Activated CD8-positive, alpha-beta memory T cell treated with anti-CD3 and anti-CD28 coated beads for 4 hours (primary cell): ENCODE measurements around the gene ZMYND11.

Experiments used
- DNase-seq, 2 donors: peaks; one replicate each; pipeline ENCODE4 v3.0.0-alpha.2; 2020; ENCODE audit warnings: low read depth in 2 of 2

ZMYND11 gene

DNA sequence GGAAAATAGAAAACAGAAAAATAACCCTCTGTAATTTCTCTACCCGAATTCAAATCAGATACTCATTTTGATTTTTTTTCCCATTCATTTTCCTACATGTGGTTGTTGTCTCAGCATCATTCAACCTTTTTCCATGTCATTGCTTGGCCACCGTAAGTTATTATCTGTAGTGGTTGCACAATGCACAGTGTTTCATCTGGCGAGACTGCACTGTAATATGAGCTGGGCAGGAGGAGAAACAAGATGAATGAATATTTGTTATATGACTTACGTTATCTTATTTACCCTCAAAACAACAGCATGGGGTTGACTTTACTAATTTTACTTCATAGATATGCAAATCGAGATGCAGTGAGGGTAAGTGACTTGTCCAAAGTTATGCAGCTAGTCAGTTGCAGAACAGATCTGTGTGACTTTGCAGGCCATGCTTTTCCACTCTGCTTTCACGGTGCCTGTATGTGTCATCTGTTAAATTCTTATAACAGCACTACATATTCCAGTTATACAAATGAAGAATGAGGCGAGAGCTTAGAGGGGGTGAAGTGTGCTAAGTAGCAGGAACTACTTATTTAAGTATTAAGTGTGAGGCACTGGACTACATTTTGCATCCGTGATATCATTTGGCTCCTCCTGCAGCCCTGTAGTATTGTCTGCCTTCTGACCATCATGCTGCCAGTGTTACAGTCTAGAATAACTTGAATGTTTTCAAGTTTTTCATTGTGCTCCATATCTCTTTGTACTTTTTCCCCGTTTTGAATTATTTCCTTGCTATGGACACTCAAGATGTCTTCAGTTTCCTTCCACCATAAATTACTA, 56.7 kb downstream of the ZMYND11 start:
- DNase-seq: no peak

DNA sequence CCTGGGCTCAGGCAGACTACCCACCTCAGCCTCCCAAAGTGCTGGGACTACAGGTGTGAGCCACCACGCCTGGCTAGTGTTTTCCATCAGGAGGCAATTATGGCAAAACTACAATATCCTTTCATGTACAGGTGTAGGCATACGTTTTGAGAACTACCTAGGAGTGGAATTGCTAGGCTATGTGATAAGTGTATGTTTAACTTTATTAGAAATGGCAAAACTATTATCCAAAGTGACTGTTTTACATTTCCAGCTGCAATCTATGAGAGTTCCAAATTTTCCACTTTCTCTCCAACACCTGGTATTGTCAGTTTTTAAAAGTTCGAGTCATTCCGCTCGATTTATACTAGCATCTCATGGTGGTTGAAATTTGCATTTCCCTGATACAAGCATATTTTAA, 59.0 kb downstream of the ZMYND11 start:
- DNase-seq: no peak

DNA sequence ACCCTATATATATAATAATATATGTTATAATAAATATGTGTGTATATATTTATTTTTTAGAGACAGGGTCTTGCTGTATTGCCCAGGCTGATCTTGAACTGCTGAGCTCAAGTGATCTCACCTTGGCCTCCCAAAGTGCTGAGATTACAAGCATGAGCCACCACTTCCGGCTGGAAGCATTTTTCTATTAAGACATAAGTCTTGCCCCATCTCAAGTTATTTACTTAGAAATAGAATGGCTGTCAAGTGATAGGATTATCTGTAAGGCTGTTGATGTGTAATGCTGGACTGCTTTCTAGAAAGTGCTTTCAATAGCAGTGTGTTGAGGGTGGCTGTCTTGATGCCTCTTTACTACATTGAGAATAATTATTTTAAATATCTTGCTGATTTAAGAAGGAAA, 65.2 kb downstream of the ZMYND11 start:
- DNase-seq: no peak

DNA sequence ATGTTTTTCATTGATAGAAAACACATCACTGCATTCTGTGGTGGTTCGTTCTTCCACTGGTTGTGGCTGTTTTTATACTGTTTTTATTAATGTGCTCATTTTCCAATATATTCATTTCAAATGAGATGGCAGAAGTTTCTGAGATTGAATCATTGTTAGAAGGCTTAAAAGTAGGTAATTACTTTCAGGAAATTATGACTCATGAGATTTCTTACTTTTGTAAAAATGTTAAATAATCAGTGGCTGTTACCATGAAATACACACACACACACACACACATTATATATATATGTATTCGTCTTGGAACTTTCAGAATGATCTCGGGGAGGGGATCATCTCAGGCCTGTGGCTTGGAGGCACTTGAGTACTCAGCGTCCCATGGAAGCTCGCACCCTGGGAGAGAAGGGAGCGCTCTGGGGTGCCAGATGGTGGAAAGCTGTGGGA, 66.1 kb downstream of the ZMYND11 start:
- DNase-seq: no peak

DNA sequence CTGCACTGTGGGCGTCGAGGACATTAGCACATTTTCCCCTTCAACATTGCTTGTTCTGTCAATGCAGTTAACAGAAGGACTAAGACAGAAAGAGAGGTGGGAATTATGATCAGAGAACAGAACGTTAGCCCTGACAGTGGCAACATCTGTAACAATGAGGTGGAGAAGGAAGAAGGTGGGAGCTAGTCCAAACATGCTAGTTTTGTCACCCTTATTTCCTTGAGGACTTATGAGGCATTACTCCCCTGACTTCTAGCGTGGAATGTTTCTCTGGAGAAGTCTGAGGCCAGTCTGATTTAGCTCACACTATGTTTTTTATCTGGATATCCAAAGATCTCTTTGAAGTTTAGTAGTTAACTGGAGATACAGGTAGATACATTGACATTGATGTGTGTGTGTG, 73.4 kb downstream of the ZMYND11 start:
- no peak for DNase-seq

DNA sequence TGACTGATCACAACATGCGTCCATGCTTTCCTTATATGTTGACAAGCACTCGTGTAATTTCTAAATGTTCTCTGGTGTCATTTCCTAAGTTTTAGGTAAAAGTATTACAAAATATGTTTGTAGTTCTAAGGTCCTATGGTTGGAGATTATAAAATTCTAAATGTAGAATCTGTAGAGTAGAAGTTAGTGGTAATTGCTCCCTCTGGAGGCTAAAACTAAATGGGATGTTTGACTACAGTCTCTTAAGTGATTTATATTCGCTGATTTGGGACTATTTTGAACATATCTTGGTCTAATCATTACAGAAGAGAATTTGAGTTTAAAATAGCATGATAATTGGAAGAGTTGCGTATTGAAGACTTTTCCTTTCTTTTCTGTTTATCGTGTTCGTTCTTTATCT, 74.1 kb downstream of the ZMYND11 start:
- DNase-seq: no peak

DNA sequence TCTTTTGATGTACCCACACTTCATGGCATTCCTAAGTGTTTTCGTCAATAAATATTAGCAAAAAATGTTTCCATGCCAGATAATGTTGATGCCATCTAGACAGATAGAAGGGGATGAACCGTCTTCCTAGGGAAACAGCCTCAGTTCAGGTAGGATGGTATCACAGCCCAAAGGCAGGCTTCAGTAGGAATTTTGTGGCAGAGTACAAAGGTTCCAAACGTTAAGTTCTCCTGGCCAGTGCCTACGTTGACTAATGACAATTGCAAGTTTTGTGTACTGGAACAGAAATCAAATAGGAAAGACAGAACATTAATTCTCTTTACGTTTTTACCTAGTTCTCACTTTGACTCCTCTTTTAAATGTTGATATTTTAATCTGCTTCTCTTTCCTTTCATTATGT, 75.0 kb downstream of the ZMYND11 start:
- DNase-seq: no peak

DNA sequence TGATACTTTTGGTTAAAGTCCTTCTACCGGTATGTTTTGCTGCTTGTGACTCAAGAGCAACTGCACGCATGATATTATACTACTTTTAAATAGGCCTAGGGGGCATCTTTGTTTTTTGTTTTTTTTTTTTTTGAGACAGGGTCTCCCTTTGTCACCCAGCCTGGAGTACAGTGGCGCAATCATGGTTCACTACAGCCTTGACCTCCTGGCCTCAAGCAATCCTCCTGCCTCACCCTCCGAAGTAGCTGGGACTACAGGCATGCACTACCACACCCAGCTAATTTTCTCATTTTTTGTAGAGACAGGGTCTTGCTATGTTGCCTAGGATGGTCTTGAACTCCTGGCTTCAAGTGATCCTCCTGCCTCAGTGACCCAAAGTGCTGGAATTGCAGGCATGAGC, 80.2 kb downstream of the ZMYND11 start:
- no peak for DNase-seq

DNA sequence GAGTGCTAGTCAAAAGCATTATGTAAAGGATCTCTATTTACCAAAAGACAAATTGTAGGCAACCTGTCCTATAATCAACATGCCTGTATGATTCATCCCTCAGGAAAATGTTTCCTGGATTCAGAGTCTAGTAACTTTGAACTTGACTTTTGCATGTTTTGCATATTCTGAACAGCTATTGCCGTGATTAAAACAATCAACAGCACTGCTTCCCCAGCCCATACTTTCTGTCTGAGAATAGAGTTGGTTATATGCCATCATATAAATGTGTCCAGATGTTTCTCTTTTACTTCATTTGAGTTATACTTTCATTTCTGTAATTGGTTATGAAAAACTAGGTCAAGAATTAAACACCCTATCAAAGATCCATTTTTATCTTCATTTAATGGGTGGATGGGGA, 83.5 kb downstream of the ZMYND11 start:
- no peak for DNase-seq

DNA sequence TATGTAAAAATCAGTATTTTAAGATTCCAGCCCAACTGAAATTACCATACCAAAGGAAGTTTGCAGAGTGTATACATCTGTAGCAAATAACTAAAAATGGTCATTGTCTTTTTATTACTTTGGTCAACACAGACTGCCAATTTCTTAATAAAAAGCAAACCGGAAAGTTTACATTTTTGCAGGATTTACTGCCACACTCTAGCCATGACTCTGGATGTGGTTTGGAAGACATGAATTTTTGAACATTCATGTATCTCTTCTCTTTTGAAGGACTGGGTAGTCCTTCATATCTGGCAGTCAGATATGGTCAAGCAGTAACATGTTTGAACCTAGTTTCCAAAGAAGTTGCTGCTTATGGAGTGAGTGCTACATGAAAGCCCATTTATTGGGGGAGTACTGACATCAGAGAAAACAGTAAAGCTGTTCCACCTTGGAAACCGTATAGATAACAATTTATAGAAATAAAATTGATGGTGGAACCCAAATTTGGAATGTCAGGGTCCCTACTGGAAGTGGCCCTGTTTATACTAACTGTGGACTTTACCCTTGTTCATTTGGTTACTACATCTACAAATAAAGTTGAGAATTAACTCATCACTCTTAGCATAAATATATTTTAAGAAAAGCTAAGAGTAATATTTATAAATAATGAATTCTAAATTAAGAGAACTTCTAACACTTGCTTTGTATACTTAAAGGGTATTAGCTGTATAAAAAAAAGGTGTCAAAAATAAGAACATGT, 84.6 kb downstream of the ZMYND11 start:
- DNase-seq: no peak

DNA sequence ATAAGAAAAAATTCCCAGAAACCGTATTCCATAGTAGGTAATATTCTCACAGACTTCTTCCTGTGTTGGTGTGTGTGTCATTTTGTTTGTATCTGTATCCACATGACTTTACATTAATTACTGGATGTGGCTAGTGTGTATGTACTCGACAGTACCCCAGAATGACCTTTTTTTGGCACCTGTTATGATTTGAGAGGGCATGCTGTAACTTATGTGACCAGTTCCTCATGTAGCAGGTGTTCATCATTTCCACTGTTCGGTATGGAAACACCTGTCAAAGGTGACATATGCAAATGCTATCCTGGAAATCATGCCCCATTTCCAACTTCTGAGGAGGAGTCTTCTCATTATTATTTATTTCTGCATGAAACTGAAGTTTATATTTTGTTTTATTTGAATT, 89.3 kb downstream of the ZMYND11 start:
- no peak for DNase-seq

DNA sequence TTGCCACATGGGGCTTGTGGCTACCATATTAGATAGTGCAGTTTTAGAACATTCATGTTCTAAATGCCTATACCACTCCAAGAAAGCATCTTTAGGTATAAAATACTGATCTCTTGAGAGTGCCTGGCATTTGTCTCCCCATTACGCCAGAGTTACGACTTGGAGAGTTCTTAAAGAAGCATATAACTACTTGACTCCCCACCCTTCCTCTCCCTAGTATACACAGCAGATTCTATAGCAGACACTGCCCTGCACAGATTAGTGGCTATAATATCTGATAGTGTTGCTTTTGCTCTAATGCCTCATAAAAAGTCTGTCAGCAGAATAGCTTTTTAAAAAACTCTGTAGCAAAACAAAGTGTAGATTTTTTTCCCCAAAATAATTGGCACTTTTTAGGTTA, 90.8 kb downstream of the ZMYND11 start:
- DNase-seq: no peak

DNA sequence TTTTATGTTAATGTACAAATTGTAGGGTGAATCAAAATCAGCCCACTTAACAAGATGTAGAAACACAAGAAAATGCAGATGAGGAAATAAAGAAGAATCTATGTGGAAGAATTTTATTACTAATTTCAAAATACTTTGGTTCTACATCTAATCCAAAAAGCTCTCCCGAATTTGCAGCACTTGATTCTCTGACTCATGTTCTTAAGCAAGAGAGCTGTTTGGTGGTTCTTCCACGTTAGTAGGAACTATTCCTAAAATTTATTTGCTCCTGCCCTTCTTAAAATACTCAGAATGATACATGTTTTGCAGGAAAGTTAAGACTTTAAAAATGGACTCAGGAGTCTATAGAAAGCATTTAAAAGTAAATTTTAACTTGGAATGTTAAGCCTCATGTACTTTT, 91.8 kb downstream of the ZMYND11 start:
- no peak for DNase-seq

DNA sequence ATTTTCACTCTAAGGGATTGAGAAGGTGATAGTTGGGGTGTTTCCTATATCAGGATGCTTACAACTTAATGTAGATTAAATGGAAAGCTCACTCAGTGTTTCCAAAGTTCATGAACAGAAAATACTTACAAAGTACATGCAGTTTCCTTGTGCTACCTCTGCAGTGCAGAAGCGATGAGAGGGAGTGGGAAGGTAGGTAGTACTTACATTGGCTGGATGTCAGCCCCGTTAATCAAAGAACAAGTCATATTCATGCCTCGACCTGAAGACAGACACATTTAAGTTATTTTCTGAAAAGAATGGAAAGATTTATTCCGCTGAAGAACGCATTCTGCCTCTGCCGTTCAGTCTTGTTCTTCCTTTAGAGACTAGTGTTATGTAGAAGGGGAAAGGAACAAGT, 93.1 kb downstream of the ZMYND11 start:
- no peak for DNase-seq

DNA sequence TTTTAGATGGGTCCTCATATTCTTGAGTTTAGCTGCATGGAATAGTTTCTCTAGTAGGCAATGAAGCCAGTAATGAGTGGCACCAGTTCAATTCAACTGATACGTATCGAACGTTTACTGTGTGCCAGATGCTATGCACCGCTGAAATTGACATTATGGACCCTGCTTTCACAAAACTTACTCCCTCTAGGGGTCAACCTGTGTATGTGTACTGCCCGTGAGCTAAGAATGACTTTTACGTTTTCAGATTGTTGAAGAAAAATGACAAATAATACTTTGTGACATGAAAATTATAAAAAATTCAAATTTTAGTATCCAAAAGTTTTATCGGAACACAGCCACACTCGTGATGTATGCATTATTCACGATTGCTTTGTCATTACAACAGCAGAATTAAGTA, 95.5 kb downstream of the ZMYND11 start:
- no peak for DNase-seq

DNA sequence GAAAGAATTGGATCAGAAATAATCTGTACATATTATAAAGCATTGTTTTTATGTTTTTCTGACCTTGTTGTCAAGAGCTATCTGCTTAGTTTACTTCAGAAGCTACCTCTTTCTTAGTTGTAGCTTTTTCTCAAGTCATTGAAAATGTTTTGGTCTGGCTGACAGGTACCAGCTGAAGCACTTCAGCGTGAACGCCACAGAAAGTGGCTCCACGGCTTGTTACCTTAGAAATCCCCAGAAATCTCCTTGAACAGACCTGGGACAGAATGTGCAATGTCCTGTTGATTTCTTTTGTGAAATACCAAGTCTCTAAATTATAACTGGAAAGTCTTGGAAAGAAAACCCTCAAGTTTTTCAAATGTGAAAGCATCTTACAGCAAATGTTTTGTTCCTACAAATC, 96.8 kb downstream of the ZMYND11 start:
- no peak for DNase-seq

DNA sequence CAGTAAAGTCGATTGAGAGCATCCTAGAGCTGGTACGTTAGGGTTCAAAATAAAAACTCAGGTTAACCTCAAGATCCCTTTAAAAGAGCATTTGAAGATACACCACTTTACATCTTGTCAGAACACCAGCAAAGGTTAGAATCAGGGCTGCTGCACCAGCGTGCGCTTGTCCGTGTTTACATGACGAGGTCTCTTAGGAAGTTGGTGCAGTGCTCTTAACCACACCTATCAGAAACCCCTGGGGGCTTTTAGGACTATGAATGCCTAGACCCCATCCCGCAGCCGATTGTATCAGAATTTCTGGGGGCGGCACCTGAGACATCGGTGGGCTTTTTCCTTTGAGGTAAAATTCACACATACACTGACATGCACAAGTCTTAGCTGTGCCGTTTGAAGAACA, 97.6 kb downstream of the ZMYND11 start:
- no peak for DNase-seq

DNA sequence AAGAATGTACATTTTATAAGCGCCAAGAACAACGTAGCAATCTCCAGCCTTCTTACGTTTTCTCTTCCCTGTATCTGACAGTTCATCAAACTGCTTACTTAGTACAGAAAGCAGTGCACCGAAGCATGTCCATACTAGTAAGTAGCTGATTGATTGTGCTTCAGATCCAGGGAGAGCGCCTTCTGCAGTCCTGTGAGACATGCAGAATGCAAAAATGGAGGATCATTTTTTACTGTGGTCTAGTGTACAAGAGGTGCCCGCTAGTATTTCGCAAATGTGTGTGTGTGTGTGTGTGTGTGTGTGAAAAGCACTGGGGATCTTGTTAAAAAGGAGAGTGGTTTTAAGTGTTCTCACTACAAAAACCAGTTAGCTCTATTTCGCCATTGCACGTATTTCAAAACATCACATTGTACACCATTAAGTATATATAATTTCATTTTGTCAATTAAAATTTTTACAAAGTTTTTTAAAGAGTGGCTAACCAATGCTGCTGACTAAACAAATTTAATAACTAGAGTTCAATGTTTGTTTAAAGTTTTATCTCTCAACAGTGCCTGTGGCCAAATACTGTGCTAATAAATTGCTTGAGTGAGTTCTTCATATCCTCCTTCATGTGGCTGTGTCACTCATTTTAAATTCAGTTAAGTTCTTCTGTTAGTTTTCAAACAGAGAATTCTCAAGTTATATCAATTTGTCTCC, 99.6 kb downstream of the ZMYND11 start:
- DNase-seq: no peak

DNA sequence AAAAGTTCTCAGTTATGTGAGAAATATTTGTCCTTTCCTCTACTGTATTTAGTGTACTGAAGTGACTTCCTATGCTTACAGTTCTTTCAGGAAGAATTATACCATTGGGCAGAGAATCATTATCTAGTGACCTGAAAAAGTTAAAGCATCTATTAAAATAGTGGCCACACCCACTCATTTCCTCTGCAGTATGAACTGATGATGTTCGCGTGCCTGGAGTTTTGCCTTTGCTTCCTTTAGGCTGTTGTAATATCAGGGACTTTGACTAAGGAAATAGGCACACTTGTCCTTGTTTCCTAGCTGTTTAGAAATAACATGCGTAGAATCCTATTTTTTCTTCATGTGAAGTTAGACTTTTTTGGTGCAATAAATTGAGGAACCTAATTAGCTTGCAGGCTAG, 100.7 kb downstream of the ZMYND11 start:
- DNase-seq: no peak

DNA sequence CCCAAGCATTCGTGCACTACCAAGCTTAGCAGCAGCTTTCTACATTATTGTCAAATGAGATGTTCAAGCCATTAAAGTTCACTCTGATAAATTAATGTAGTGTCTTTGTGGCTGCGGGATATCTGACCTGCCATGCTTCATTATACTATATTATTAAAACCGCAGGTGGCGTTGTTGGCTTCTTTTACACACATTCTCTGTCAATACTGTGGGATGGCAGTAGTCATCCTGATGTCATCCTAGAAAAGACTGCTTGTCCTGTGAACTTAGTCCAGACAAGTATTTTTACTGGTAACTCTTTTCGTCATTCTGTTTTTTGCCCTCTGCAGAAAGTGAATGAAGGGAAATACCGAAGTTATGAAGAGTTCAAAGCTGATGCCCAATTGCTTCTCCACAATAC, 103.9 kb downstream of the ZMYND11 start:
- no peak for DNase-seq

DNA sequence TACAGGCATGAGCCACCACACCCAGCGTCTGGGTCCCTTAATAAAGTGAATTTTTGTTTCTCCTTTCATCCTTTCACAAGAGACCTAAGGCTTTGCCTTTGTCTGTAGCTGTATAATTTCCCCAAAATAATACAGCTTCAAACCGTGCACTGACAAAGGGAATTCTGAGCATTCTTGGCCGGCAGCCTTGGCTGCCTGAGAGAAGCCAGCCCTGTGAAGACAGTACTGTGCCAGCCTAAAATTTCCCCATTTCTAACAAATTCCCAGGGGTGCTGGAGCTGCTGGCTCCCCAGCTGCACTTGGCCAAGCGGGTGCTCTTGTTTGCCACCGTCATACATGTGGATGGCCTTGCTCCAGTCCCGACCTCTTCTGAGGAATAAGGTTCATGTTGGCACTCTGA, 106.2 kb downstream of the ZMYND11 start:
- no peak for DNase-seq

DNA sequence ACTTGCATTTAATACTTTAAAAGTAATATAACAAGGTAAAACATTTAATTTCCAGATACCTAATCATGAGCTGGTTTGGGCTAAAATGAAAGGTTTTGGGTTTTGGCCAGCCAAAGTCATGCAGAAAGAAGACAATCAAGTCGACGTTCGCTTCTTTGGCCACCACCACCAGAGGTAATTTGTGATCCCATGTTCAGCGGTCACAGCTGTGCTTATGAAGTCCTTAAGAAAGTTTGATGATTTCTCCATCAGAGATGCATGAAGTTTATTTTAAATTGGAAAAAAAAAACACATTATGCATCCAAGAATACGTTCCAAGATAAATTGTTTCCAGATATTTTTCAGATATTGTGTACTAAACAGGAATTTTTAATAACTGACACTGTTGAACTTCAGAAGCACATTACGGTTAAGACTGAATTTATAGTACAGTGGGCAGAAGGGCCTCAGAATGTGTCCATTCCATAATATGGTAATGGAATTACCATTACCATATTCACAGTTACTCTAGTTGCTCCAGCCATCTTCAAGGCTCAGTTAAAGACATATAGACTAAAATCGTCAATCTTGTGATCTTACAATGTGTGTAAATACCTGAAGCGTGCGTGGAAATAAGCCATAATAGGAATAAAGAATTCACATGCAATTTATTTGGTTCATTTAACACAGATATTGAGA, 106.8 kb downstream of the ZMYND11 start:
- no peak for DNase-seq
